ENCODE measurements around the gene RNF11.
"Not testable (repeated sequence)": the region's sequence is repeated elsewhere in the genome, so short reads cannot be mapped to it uniquely, and the experiment has no call there.

The RNF11 gene

GRCh38 chr1:51235673-51236530 is at the start of gene RNF11:
TSS of gene RNF11 (plus strand) at chr1:51236273. CDS start at chr1:51236757, 484 bp downstream.
- FAIRE-seq, result no peak

GRCh38 chr1:51188230-51188629 is 47.8 kb upstream of the RNF11 start:
- FAIRE-seq, result no peak

- FAIRE-seq, result peak; percentile 94
Measured at GRCh38 chr1:51189421-51190073, 46.5 kb upstream of the RNF11 start.

- FAIRE-seq, result no peak
Measured at GRCh38 chr1:51190961-51191360, 45.1 kb upstream of the RNF11 start.

- FAIRE-seq, result peak; percentile 73
Measured at GRCh38 chr1:51192213-51192843, 43.7 kb upstream of the RNF11 start.

- no peak for FAIRE-seq
Measured at GRCh38 chr1:51193564-51193963, 42.5 kb upstream of the RNF11 start.

- FAIRE-seq, result no peak
Measured at GRCh38 chr1:51203121-51203873, 32.8 kb upstream of the RNF11 start.

- no peak for FAIRE-seq
Measured at GRCh38 chr1:51203874-51204245, 32.2 kb upstream of the RNF11 start.

- no peak for FAIRE-seq
Measured at GRCh38 chr1:51210055-51210454, 26.0 kb upstream of the RNF11 start.

GRCh38 chr1:51210676-51211075 is 25.4 kb upstream of the RNF11 start:
- FAIRE-seq, result no peak

GRCh38 chr1:51214615-51215131 is 21.4 kb upstream of the RNF11 start:
- FAIRE-seq, result no peak

GRCh38 chr1:51215169-51215568 is 20.9 kb upstream of the RNF11 start:
- FAIRE-seq, result no peak

GRCh38 chr1:51216631-51217030 is 19.4 kb upstream of the RNF11 start:
- no peak for FAIRE-seq

- FAIRE-seq, result no peak
Measured at GRCh38 chr1:51217101-51217500, 19.0 kb upstream of the RNF11 start.

GRCh38 chr1:51218570-51218969 is 17.5 kb upstream of the RNF11 start:
- no peak for FAIRE-seq

GRCh38 chr1:51219022-51219421 is 17.1 kb upstream of the RNF11 start:
- FAIRE-seq, result no peak

- not testable (repeated sequence) for FAIRE-seq
Measured at GRCh38 chr1:51221529-51221928, 14.5 kb upstream of the RNF11 start.

GRCh38 chr1:51222136-51222787 is 13.8 kb upstream of the RNF11 start:
- FAIRE-seq, result no peak

- FAIRE-seq, result no peak
Measured at GRCh38 chr1:51222809-51223208, 13.3 kb upstream of the RNF11 start.

GRCh38 chr1:51224255-51224654 is 11.8 kb upstream of the RNF11 start:
- no peak for FAIRE-seq

GRCh38 chr1:51227231-51227960 is 8.7 kb upstream of the RNF11 start:
- not testable (repeated sequence) for FAIRE-seq

- FAIRE-seq, result not testable (repeated sequence)
Measured at GRCh38 chr1:51228471-51228870, 7.6 kb upstream of the RNF11 start.

Measured in TTC549 (cell line).